Spleen (tissue), 7 donors: Measurements from ENCODE around the gene CPN2.

ENCODE experiments used
- CTCF ChIP-seq, 11 experiments: fragments of 200-600 bp in 7 of 11; fragments of 450-650 bp in 4 of 11; sonication (generic) in 4 of 11; IDR thresholded peaks in 8 of 11; conservative IDR thresholded peaks in 3 of 11; 1 replicate in 7 of 11; 2 replicates in 4 of 11; pipeline versions ENCODE4 v1.4.0 to v1.8.0; 2016 to 2021; ENCODE audit warnings: antibody characterized with exemption in 11 of 11, inconsistent platforms in 4 of 11, mild to moderate bottlenecking in 1 of 11
- POLR2A ChIP-seq, 3 donors: fragments of 450-650 bp; IDR thresholded peaks; one replicate each; pipeline ENCODE4 v1.5.1; 2017; ENCODE audit warnings: antibody characterized with exemption in 3 of 3, mild to moderate bottlenecking in 1 of 3
- POLR2AphosphoS5 ChIP-seq, 3 donors: sonication (generic); formaldehyde crosslinking; IDR thresholded peaks; one replicate each; pipeline ENCODE4 v1.5.1; 2017; ENCODE audit warnings: antibody characterized with exemption in 3 of 3
- donor health status: DM: no; HTN: no; CAD: no; lungs with moderate emphysema.
- donor health status: DM: no; HTN: no; CAD: no.
- donor health status: DM: no; HTN: no; CAD: no.

- TF ChIP-seq CTCF (IDR thresholded peaks at IDR 0.05 in 8 of 11, conservative IDR thresholded peaks at IDR 0.05 in 3 of 11), result no peak
- TF ChIP-seq POLR2A (IDR thresholded peaks at IDR 0.05), result no peak
- no peak for TF ChIP-seq POLR2AphosphoS5 (IDR thresholded peaks at IDR 0.05)
Measured at GRCh38 chr3:194399874-194400411, 48.8 kb upstream of the CPN2 start.
